H54 (cell line): ENCODE results near the gene TEX11.

Source experiments
- DNase-seq: peaks from one replicate; pipeline ENCODE4 v3.0.0; 2011; ENCODE audit warnings: low spot score, mixed read lengths; ENCODE audit not compliant: insufficient read length
- FAIRE-seq: peaks from 3 replicates; lab custom pipeline; 2011; peaks lifted over from hg19 to GRCh38; lab: Jason Lieb, UNC
- POLR2A ChIP-seq: IDR thresholded peaks from 2 replicates; pipeline ENCODE4 v1.6.1; 2011; ENCODE audit warnings: low read depth, mild to moderate bottlenecking, low read length

Gene TEX11

GRCh38 chrX:70508296-70508911 lies 400.1 kb downstream of the TEX11 start:
- no peak for DNase-seq
- no peak for FAIRE-seq
- TF ChIP-seq POLR2A: no peak

GRCh38 chrX:70505451-70505841 lies 403.1 kb downstream of the TEX11 start:
- FAIRE-seq (no peak), DNase-seq (no peak)
- no peak for TF ChIP-seq POLR2A

GRCh38 chrX:70504772-70505450 lies 403.6 kb downstream of the TEX11 start:
- no peak for FAIRE-seq
- no peak for TF ChIP-seq POLR2A
- no peak for DNase-seq

- no peak for TF ChIP-seq POLR2A
- no peak for DNase-seq
- no peak for FAIRE-seq
These were observed 407.7 kb downstream of the TEX11 start for GRCh38 chrX:70500826-70501225.

GRCh38 chrX:70498129-70498528 lies 410.4 kb downstream of the TEX11 start:
- DNase-seq: no peak
- no peak for FAIRE-seq
- no peak for TF ChIP-seq POLR2A

- DNase-seq (no peak), FAIRE-seq (no peak)
- no peak for TF ChIP-seq POLR2A
These were observed 411.5 kb downstream of the TEX11 start for GRCh38 chrX:70497026-70497425.

GRCh38 chrX:70496491-70496890 lies 412.0 kb downstream of the TEX11 start:
- DNase-seq (no peak), FAIRE-seq (no peak)
- no peak for TF ChIP-seq POLR2A

GRCh38 chrX:70494441-70494840 lies 414.1 kb downstream of the TEX11 start:
- no peak for TF ChIP-seq POLR2A
- DNase-seq: no peak
- FAIRE-seq: no peak

- DNase-seq (no peak), FAIRE-seq (no peak)
- TF ChIP-seq POLR2A: no peak
These were observed 419.7 kb downstream of the TEX11 start for GRCh38 chrX:70488856-70489255.

- DNase-seq: no peak
- no peak for TF ChIP-seq POLR2A
- no peak for FAIRE-seq
These were observed 423.0 kb downstream of the TEX11 start for GRCh38 chrX:70485466-70485865.

GRCh38 chrX:70482300-70482699 lies 426.2 kb downstream of the TEX11 start:
- no peak for FAIRE-seq
- no peak for TF ChIP-seq POLR2A
- DNase-seq: no peak

- DNase-seq: no peak
- FAIRE-seq: no peak
- no peak for TF ChIP-seq POLR2A
These were observed 426.8 kb downstream of the TEX11 start for GRCh38 chrX:70481471-70482270.

- FAIRE-seq: no peak
These were observed 427.9 kb downstream of the TEX11 start for GRCh38 chrX:70480660-70481018.

GRCh38 chrX:70479922-70480659 lies 428.4 kb downstream of the TEX11 start:
- FAIRE-seq (no peak), DNase-seq (no peak)
- TF ChIP-seq POLR2A: no peak

More at GRCh38 chrX:70480660-70481018, 427.9 kb downstream of the TEX11 start:
- DNase-seq: no peak
- no peak for TF ChIP-seq POLR2A
